Endothelial cell of umbilical vein (primary cell): Measurements from ENCODE around the gene SULT1A3. TPM values are rescaled to one million over a fixed set of nuclear protein-coding genes. Genes with fewer than 3 reads are reported as not detected.
A peak's percentile ranks its signal among the peaks of the same experiment; 100 is the strongest.

Source experiments
- BruUV-seq: library from RNA; stranded (reverse); fragments of 400-500 nt; replicated peaks from 2 replicates; lab custom pipeline; 2021; lab: Mats Ljungman, UMichigan
- CTCF ChIA-PET: fragments of 300-600, 350-600 bp; sonication (Branson Sonifier 250); formaldehyde crosslinking; loops from one replicate; lab custom pipeline; 2021; ENCODE audit warnings: antibody characterized with exemption, inconsistent platforms; lab: Charles Lee
- POLR2A ChIA-PET: fragments of 300-600, 350-600 bp; sonication (Branson Sonifier 250); formaldehyde crosslinking; loops from one replicate; lab custom pipeline; 2021; ENCODE audit warnings: antibody characterized with exemption, inconsistent platforms; lab: Charles Lee
- DNase-seq: peaks from one replicate; pipeline ENCODE4 v3.0.0-alpha.2; 2011; ENCODE audit warnings: low read depth, low spot score
- FAIRE-seq: peaks from 2 replicates; lab custom pipeline; 2011; peaks lifted over from hg19 to GRCh38; lab: Jason Lieb, UNC
- H2AFZ ChIP-seq: 2 replicates; pipeline ENCODE4 v1.6.0; 2012; ENCODE audit warnings: low read depth, low read length, control low read depth, inconsistent platforms
- H3K27ac ChIP-seq: 2 replicates; pipeline ENCODE4 v1.5.1; 2011; ENCODE audit warnings: low read depth, mild to moderate bottlenecking, control low read depth, low read length, moderate library complexity; ENCODE audit not compliant: insufficient read depth
- H3K27me3 ChIP-seq, 2 experiments: 2 replicates each; pipeline versions ENCODE4 v1.6.0 to v1.6.1; 2011; ENCODE audit warnings: low read length in 2 of 2, mixed read lengths in 1 of 2; ENCODE audit not compliant: control insufficient read depth in 2 of 2, insufficient read depth in 2 of 2
- H3K36me3 ChIP-seq, 2 experiments: 2 replicates in 1 of 2; 3 replicates in 1 of 2; pipeline ENCODE4 v1.5.1; 2011; ENCODE audit warnings: low read length in 2 of 2, mild to moderate bottlenecking in 1 of 2, moderate library complexity in 1 of 2; ENCODE audit not compliant: control insufficient read depth in 2 of 2, insufficient read depth in 2 of 2; ENCODE audit errors: extremely low read depth in 1 of 2
- H3K4me1 ChIP-seq: 3 replicates; pipeline ENCODE4 v1.5.1; 2011; ENCODE audit warnings: mild to moderate bottlenecking, low read length; ENCODE audit not compliant: control insufficient read depth, insufficient read depth; ENCODE audit errors: extremely low read depth
- H3K4me2 ChIP-seq: 2 replicates; pipeline ENCODE4 v1.6.1; 2011; ENCODE audit warnings: low read length, control low read depth, mixed read lengths; ENCODE audit not compliant: insufficient read depth
- H3K4me3 ChIP-seq, 3 experiments: fragments of 200-600 bp in 1 of 3; sonication (generic), shearing (Covaris generic) in 1 of 3; replicated peaks in 1 of 3; 2 replicates each; pipeline ENCODE4 v1.5.1; 2011 to 2016; ENCODE audit warnings: control low read depth in 3 of 3, low read length in 3 of 3, mild to moderate bottlenecking in 2 of 3, inconsistent platforms in 1 of 3, low read depth in 1 of 3, moderate library complexity in 1 of 3; ENCODE audit not compliant: insufficient read depth in 1 of 3
- H3K79me2 ChIP-seq: 2 replicates; pipeline ENCODE4 v1.6.0; 2012; ENCODE audit warnings: low read length, inconsistent platforms; ENCODE audit not compliant: control insufficient read depth, insufficient read depth
- H3K9ac ChIP-seq: replicated peaks from 2 replicates; pipeline ENCODE3; 2011; ENCODE audit warnings: low read length, control low read depth; ENCODE audit not compliant: insufficient read depth; ENCODE audit errors: extremely low read depth
- H3K9me1 ChIP-seq: replicated peaks from 3 replicates; pipeline ENCODE4 v1.6.0; 2011; ENCODE audit warnings: mild to moderate bottlenecking, low read length; ENCODE audit not compliant: control insufficient read depth, insufficient read depth; ENCODE audit errors: extremely low read depth
- H3K9me3 ChIP-seq: replicated peaks from 2 replicates; pipeline ENCODE4 v1.5.1; 2012; ENCODE audit warnings: low read length, inconsistent platforms; ENCODE audit not compliant: control insufficient read depth, insufficient read depth
- H4K20me1 ChIP-seq: replicated peaks from 2 replicates; pipeline ENCODE3; 2011; ENCODE audit warnings: mild to moderate bottlenecking, low read length; ENCODE audit not compliant: control insufficient read depth, insufficient read depth; ENCODE audit errors: extremely low read depth
- CTCF ChIP-seq, 2 donors: IDR thresholded peaks; 1 replicate in 1 of 2; 2 replicates in 1 of 2; pipeline ENCODE4 v1.5.1; 2011; ENCODE audit warnings: low read length in 2 of 2, mild to moderate bottlenecking in 2 of 2, moderate library complexity in 2 of 2, control low read depth in 1 of 2, inconsistent platforms in 1 of 2, low read depth in 1 of 2; ENCODE audit not compliant: insufficient read depth in 1 of 2; ENCODE audit errors: extremely low read depth in 1 of 2
- FOS ChIP-seq: IDR thresholded peaks from 2 replicates; pipeline ENCODE4 v1.6.1; 2011; ENCODE audit warnings: mild to moderate bottlenecking, low read length, moderate library complexity, borderline replicate concordance; ENCODE audit not compliant: insufficient read depth
- GATA2 ChIP-seq: IDR thresholded peaks from 2 replicates; pipeline ENCODE4 v1.7.0; 2011; ENCODE audit warnings: low read depth, mild to moderate bottlenecking, moderate library complexity, mixed read lengths, low read length; ENCODE audit not compliant: insufficient read length, insufficient read depth
- MAX ChIP-seq: IDR thresholded peaks from 2 replicates; pipeline ENCODE4 v1.6.1; 2011; ENCODE audit not compliant: insufficient read depth, insufficient read length
- POLR2A ChIP-seq: IDR thresholded peaks from 2 replicates; pipeline ENCODE4 v1.6.1; 2012; ENCODE audit warnings: low read depth, mild to moderate bottlenecking, control low read depth, low read length
- POLR2AphosphoS5 ChIP-seq: IDR thresholded peaks from 2 replicates; pipeline ENCODE4 v1.6.1; 2012; ENCODE audit warnings: low read depth, mild to moderate bottlenecking, control low read depth, low read length, moderate library complexity; ENCODE audit not compliant: insufficient read depth
- dilution Hi-C: fragments of 300-500 bp; cut with MboI; formaldehyde crosslinking; loops from one replicate; pipeline ENCODE4 v1.15.0; 2019; ENCODE audit warnings: low sequenced_read_pairs; ENCODE audit not compliant: extremely low pct_ligation_motif_present
- intact Hi-C: fragments of 100-400 bp; cut with micrococcal nuclease; formaldehyde crosslinking; loops from one replicate; pipeline ENCODE4 v1.10.0; 2022
- polyA plus RNA-seq, 4 experiments: library from polyadenylated mRNA; depleted of rRNA in 3 of 4; stranded (reverse) in 3 of 4; unstranded in 1 of 4; fragments of >200 nt; gene quantifications; 2 replicates each; pipeline versions ENCODE4 v1.2.1 to v1.2.3, GENCODE V29; 2011 to 2012; ENCODE audit warnings: missing spikeins in 1 of 4
- total RNA-seq: library from RNA; stranded (reverse); gene quantifications from 2 replicates; pipeline ENCODE4 v1.2.3, GENCODE V29; 2021

SULT1A3 gene
- total and polyA plus RNA-seq, 2 donors (not counting 3 experiments of a cell fraction or from before 2014, with no cell fraction given) = 5.1 to 12.2 TPM

GRCh38 chr16:30187556-30187865, 11.5 kb upstream of the SULT1A3 start:
- no peaks in the 10 kb centered on the region for H4K20me1 ChIP-seq
- no peak overlapping the region for H3K9ac ChIP-seq
- H3K79me2 ChIP-seq = no peaks in the 10 kb centered on the region
- ChIA-PET POLR2A (no interaction called here), CTCF (interaction anchor here (1.0 kb wide), 1 partner anchor 222 kb away, joined by 3 read pairs; no protein-coding TSS in a partner anchor)
- H3K27me3 ChIP-seq = no peaks in the 10 kb centered on the region
- no TSS peak for BruUV-seq
- H2AFZ ChIP-seq = no peak overlapping the region
- TF ChIP-seq CTCF (IDR thresholded peaks at IDR 0.05; ENCODE audit: extremely low read depth in 1 of 2, insufficient read depth in 1 of 2, low read depth in 1 of 2, low read length in 2 of 2) (no peak), POLR2AphosphoS5 (no peak), GATA2 (no peak), MAX (no peak), FOS (no peak), POLR2A (peak; percentile 11)
- FAIRE-seq (no peak), DNase-seq (no peak)
- no peaks in the 10 kb centered on the region for H3K9me3 ChIP-seq
- no peaks in the 10 kb centered on the region for H3K9me1 ChIP-seq
- no peaks in the 10 kb centered on the region for H3K36me3 ChIP-seq
- no peak overlapping the region for H3K4me3 ChIP-seq
- H3K27ac ChIP-seq = no peak overlapping the region
- H3K4me2 ChIP-seq = no peak overlapping the region
- dilution Hi-C loops = no loop called here
- intact Hi-C loops = no loop called here
- peaks cover 5% of the 10 kb centered on the region for H3K4me1 ChIP-seq
